Left lung (tissue), 10 donors: ENCODE data around the gene SNX25. TPM values are rescaled to one million over a fixed set of nuclear protein-coding genes. Genes with fewer than 3 reads are reported as not detected.
"Not testable (repeated sequence)": the region's sequence is repeated elsewhere in the genome, so short reads cannot be mapped to it uniquely, and the experiment has no call there.

Source experiments
- ATAC-seq: fragments of 200-7000 bp; cut with Tn5 transposase; one replicate; pipeline ENCODE4 v1.9.1; 2020; ENCODE audit warnings: moderate library complexity
- DNase-seq, 4 donors: peaks; one replicate each; pipeline ENCODE4 v3.0.0-alpha.2; 2013 to 2020
- H3K27ac ChIP-seq, 2 donors: fragments of 200-600 bp; sonication (generic) in 1 of 2; one replicate each; pipeline versions ENCODE4 v1.5.0 to v1.8.0; 2020 to 2021
- H3K27me3 ChIP-seq, 2 donors: fragments of 200-600 bp; sonication (generic) in 1 of 2; one replicate each; pipeline versions ENCODE4 v1.5.0 to v1.8.0; 2020 to 2021
- H3K36me3 ChIP-seq, 2 donors: fragments of 200-600 bp; sonication (generic) in 1 of 2; one replicate each; pipeline versions ENCODE4 v1.5.0 to v1.8.0; 2020 to 2021
- H3K4me1 ChIP-seq, 2 donors: fragments of 200-600 bp; one replicate each; pipeline ENCODE4 v1.8.0; 2021
- H3K4me3 ChIP-seq, 2 donors: fragments of 200-600 bp; sonication (generic) in 1 of 2; one replicate each; pipeline versions ENCODE4 v1.5.0 to v1.8.0; 2020 to 2021; ENCODE audit warnings: mild to moderate bottlenecking in 1 of 2
- H3K9me3 ChIP-seq, 2 donors: fragments of 200-600 bp; sonication (generic) in 1 of 2; one replicate each; pipeline versions ENCODE4 v1.5.0 to v1.8.0; 2020 to 2021
- intact Hi-C, 2 donors: fragments of 100-400 bp; cut with DNase I; formaldehyde crosslinking; loops; one replicate each; pipeline versions ENCODE4 v1.11.2 to v1.14.2; 2022
- polyA plus RNA-seq, 6 donors: library from polyadenylated mRNA; unstranded; fragments of 120-200 nt; gene quantifications; one replicate each; pipeline ENCODE4 v1.2.1, GENCODE V29; 2013; ENCODE audit not compliant: insufficient read length in 6 of 6
- total RNA-seq, 2 donors: library from RNA; stranded (reverse); fragmentation: NEBNext Ultra II Directional; extraction: Animal tissue kit (Norgen Biotek cat#: 25700); gene quantifications; one replicate each; pipeline ENCODE4 v1.2.1, GENCODE V29; 2021
- TF ChIP-seq, protein P1 (sequence below), 2 donors: fragments of 200-600 bp; sonication (generic) in 1 of 2; IDR thresholded peaks; one replicate each; pipeline versions ENCODE4 v1.5.0 to v1.8.0; 2021; ENCODE audit warnings: antibody characterized with exemption in 2 of 2
- donor health status: DM: no; HTN: yes; CAD: no.
- donor health status: DM: no; HTN: no; CAD: no.

Gene SNX25
- total and polyA plus RNA-seq, 8 donors: 15.5 to 122 (median 18.9) TPM

DNA sequence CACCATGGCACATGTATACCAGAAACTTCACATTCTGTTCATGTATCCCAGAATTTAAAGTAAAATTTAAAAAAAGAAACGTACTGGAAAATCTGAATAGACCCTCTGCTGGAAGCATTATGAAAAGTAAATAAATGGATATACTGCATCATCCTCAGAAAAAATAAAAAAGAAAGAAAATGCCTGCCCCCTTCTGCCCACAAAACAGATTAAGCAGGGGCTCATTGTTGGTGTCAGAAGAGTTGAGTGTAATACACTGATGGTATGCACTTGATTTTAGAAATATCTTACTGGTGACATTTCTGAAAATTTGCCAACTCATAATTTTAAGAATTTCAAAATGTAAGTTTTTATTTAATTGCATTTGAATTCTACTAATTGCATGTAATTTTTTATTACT is 108.5 kb downstream of the SNX25 start:
- Histone ChIP-seq H3K4me1 (no peaks in the 10 kb centered on the region), H3K27ac (no peak overlapping the region), H3K4me3 (no peak overlapping the region), H3K27me3 (no peaks in the 10 kb centered on the region), H3K9me3 (no peaks in the 10 kb centered on the region), H3K36me3 (peaks cover 0 to 49% of the 10 kb centered on the region in 2 donors)
- ATAC-seq: no peak
- TF ChIP-seq, protein P1, sequence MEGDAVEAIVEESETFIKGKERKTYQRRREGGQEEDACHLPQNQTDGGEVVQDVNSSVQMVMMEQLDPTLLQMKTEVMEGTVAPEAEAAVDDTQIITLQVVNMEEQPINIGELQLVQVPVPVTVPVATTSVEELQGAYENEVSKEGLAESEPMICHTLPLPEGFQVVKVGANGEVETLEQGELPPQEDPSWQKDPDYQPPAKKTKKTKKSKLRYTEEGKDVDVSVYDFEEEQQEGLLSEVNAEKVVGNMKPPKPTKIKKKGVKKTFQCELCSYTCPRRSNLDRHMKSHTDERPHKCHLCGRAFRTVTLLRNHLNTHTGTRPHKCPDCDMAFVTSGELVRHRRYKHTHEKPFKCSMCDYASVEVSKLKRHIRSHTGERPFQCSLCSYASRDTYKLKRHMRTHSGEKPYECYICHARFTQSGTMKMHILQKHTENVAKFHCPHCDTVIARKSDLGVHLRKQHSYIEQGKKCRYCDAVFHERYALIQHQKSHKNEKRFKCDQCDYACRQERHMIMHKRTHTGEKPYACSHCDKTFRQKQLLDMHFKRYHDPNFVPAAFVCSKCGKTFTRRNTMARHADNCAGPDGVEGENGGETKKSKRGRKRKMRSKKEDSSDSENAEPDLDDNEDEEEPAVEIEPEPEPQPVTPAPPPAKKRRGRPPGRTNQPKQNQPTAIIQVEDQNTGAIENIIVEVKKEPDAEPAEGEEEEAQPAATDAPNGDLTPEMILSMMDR (IDR thresholded peaks at IDR 0.05): no peak
- intact Hi-C loops: no loop called here
- no peak for DNase-seq

DNA sequence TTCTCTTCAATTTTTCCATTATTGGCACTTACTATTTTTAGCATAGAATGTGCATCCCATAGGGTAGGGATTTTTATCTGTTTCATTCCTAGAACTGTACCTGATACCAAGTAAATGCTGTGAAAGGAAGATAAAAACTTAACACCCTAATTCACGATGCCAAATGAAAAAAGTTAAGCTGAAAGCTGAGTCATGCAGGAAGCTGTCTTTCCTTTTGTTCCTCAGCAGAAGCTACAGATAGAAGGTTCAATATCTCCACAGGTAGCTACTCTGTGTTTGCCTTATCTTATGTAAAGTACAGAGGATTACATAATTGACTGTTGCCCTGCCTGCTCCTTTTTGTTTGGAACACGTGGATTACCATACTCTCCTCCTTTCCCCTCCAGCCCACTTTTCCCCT is 109.3 kb downstream of the SNX25 start:
- ATAC-seq: peak; percentile 53
- intact Hi-C loops: no loop called here
- TF ChIP-seq, protein P1 (IDR thresholded peaks at IDR 0.05): no peak

GRCh38 chr4:185322803-185323202 is 113.4 kb downstream of the SNX25 start:
- no peaks in the 10 kb centered on the region for H3K9me3 ChIP-seq
- TF ChIP-seq, protein P1 (IDR thresholded peaks at IDR 0.05): no peak
- H3K36me3 ChIP-seq: peaks cover 0 to 25% of the 10 kb centered on the region in 2 donors
- intact Hi-C loops: no loop called here
- ATAC-seq: no peak
- no peak overlapping the region for H3K27ac ChIP-seq
- no peaks in the 10 kb centered on the region for H3K27me3 ChIP-seq
- no peak overlapping the region for H3K4me3 ChIP-seq
- H3K4me1 ChIP-seq: no peaks in the 10 kb centered on the region
- no peak for DNase-seq

More for the DNA sequence above, 109.3 kb downstream of the SNX25 start:
- no peak overlapping the region for H3K4me3 ChIP-seq
- no peaks in the 10 kb centered on the region for H3K4me1 ChIP-seq
- DNase-seq: no peak
- H3K27me3 ChIP-seq: no peaks in the 10 kb centered on the region
- no peaks in the 10 kb centered on the region for H3K9me3 ChIP-seq
- H3K27ac ChIP-seq: no peak overlapping the region
- H3K36me3 ChIP-seq: peaks cover 0 to 47% of the 10 kb centered on the region in 2 donors

GRCh38 chr4:185323606-185324005 is 114.2 kb downstream of the SNX25 start:
- Histone ChIP-seq H3K27me3 (no peaks in the 10 kb centered on the region), H3K4me1 (no peaks in the 10 kb centered on the region), H3K4me3 (no peak overlapping the region), H3K36me3 (peaks cover 0 to 25% of the 10 kb centered on the region in 2 donors), H3K27ac (no peak overlapping the region), H3K9me3 (no peaks in the 10 kb centered on the region)
- ATAC-seq (no peak), DNase-seq (no peak)
- TF ChIP-seq, protein P1 (IDR thresholded peaks at IDR 0.05): no peak
- intact Hi-C loops: no loop called here

DNA sequence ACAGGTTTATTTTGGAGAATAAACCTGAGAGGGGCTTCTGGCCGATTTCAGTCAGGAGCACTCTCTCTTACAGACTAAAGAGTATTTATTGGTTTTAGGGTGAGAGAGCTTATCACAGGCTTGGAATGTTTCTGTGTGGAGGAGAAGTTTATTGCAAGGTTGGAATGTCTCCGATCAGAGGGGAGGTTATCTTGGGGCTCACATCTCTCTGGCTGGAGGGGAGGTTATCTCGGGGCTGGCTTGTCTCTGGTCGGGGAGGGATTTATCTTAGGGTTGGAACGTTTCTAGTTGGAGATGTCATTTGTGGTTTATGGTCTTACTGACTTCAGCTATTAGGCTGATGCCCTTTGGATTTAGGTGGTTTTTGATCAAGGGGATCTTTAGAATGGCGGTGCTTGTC is 115.0 kb downstream of the SNX25 start:
- H3K36me3 ChIP-seq: peaks cover 0 to 25% of the 10 kb centered on the region in 2 donors
- H3K27me3 ChIP-seq, intact Hi-C loops, H3K4me1 ChIP-seq, H3K27ac ChIP-seq, H3K4me3 ChIP-seq, DNase-seq, ATAC-seq, H3K9me3 ChIP-seq: not testable (repeated sequence)

GRCh38 chr4:185325721-185326120 is 116.3 kb downstream of the SNX25 start:
- H3K9me3 ChIP-seq, DNase-seq, intact Hi-C loops, ATAC-seq, H3K27ac ChIP-seq, H3K4me1 ChIP-seq, H3K4me3 ChIP-seq, H3K27me3 ChIP-seq: not testable (repeated sequence)
- peaks cover 0 to 15% of the 10 kb centered on the region in 2 donors for H3K36me3 ChIP-seq
